ENCODE results near the gene CAP2. TPM values are rescaled to one million over a fixed set of nuclear protein-coding genes. Genes with fewer than 3 reads are reported as not detected.
"Not testable (repeated sequence)": the region's sequence is repeated elsewhere in the genome, so short reads cannot be mapped to it uniquely, and the experiment has no call there.

Gene CAP2
- total RNA-seq, 2 experiments from 2014 or later = not detected

GRCh38 chr6:17506531-17506930 lies 113.1 kb downstream of the CAP2 start:
- no peak for DNase-seq
- Mint-ChIP-seq H3K36me3 (no peaks in the 10 kb centered on the region), H3K9me3 (no peaks in the 10 kb centered on the region), H3K27ac (no peak overlapping the region), H3K4me3 (no peak overlapping the region), H3K4me1 (no peaks in the 10 kb centered on the region), H3K27me3 (peaks cover 5% of the 10 kb centered on the region)

GRCh38 chr6:17506962-17507361 lies 113.6 kb downstream of the CAP2 start:
- Mint-ChIP-seq H3K36me3 (no peaks in the 10 kb centered on the region), H3K27ac (no peak overlapping the region), H3K4me1 (no peaks in the 10 kb centered on the region), H3K9me3 (no peaks in the 10 kb centered on the region), H3K27me3 (peaks cover 8% of the 10 kb centered on the region), H3K4me3 (no peak overlapping the region)
- DNase-seq = no peak

- DNase-seq = no peak
- H3K9me3 Mint-ChIP-seq = no peaks in the 10 kb centered on the region
- peaks cover 8% of the 10 kb centered on the region for H3K27me3 Mint-ChIP-seq
- H3K4me3 Mint-ChIP-seq = no peak overlapping the region
- no peaks in the 10 kb centered on the region for H3K36me3 Mint-ChIP-seq
- no peaks in the 10 kb centered on the region for H3K4me1 Mint-ChIP-seq
- no peak overlapping the region for H3K27ac Mint-ChIP-seq
Observed at GRCh38 chr6:17511084-17511483, 117.7 kb downstream of the CAP2 start.

DNA sequence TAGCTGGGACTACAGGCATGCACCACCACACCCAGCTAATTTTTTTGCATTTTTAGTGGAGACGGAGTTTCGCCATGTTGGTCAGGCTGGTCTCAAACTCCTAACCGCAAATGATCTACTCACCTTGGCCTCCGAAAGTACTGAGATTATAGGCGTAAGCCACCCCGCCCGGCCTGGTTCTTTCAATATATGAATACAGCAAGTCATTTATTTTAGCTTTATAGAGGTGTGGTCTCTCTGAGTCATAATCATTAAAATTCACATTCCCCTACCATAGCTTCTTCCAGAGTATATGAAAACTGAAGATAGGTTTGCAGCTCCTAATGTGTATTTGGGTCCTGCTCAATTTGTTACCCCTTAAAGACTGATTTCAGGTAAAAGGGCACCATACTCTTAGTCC lies 118.2 kb downstream of the CAP2 start:
- Mint-ChIP-seq H3K27ac (no peak overlapping the region), H3K9me3 (no peaks in the 10 kb centered on the region), H3K27me3 (peaks cover 8% of the 10 kb centered on the region), H3K4me1 (no peaks in the 10 kb centered on the region), H3K4me3 (no peak overlapping the region), H3K36me3 (no peaks in the 10 kb centered on the region)
- no peak for DNase-seq

DNA sequence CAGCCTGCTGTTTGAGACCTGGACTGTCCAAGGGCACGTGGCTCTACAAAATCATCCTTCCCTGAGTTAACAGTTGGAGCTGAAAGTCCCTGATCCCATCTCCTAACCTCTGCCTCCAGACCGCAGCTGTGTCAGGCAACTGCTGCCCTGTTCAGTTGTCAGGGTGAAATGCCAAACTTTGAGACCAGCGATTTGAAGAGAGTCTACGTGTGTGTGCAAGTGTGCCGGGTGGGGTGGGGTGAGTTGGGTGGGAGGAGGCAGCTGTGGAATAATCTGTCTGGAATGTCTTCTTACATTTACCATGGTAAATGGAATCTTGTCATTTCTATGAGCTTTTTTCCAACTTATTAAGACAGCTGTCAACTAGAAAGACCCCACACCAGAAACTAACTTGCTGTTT lies 125.7 kb downstream of the CAP2 start:
- Mint-ChIP-seq H3K4me3 (no peak overlapping the region), H3K4me1 (no peaks in the 10 kb centered on the region), H3K27me3 (no peaks in the 10 kb centered on the region), H3K9me3 (no peaks in the 10 kb centered on the region), H3K27ac (no peak overlapping the region), H3K36me3 (no peaks in the 10 kb centered on the region)
- no peak for DNase-seq

DNA sequence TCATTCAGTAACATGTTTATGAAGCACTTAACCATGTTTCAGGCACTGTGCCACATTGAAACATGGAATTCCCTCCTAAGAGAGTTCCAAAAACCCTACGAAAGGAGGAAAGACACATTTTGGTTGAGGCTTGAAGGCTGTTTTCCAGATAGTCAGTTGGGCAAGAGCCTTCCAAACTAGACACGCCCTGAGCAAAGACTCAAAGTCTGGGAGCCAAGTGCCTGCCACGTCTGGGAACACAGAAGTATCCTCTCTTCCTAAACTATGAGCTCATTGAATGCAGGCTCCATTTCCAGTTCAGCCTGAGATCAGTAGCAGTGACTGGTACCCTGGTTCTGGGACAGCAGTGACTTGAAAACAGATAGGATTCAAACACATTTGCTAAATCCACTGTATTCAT lies 132.2 kb downstream of the CAP2 start:
- no peak for DNase-seq
- Mint-ChIP-seq H3K4me1 (no peaks in the 10 kb centered on the region), H3K27me3 (peaks cover 9% of the 10 kb centered on the region), H3K9me3 (no peaks in the 10 kb centered on the region), H3K27ac (no peak overlapping the region), H3K4me3 (no peak overlapping the region), H3K36me3 (no peaks in the 10 kb centered on the region)

GRCh38 chr6:17527076-17527475 lies 133.7 kb downstream of the CAP2 start:
- H3K4me1 Mint-ChIP-seq = no peaks in the 10 kb centered on the region

DNA sequence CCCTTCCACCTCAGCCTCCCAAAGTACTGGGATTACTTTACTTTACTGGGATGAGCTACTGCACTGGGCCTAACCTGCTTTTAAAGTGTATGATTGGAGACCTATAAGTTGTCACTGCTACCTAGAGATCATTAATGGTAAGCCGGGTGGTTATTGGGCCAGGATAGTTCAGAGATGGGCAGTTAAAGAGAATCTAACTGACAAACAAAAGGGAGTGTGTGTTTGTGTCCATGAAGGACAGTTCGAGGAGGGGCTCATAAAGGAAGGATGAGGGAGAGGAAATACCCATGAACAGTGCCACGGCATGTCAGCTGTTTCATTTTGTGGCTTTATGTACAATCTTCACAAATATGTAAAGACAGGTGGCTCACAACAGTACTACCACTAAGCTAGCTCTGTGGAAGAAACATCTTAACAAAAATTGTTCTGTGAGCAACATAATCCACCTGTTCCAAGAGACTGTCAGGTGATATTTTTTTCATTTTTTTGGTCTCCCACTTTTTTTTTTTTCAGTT lies 137.0 kb downstream of the CAP2 start:
- no peak overlapping the region for H3K4me3 Mint-ChIP-seq
- H3K27ac Mint-ChIP-seq = no peak overlapping the region
- no peaks in the 10 kb centered on the region for H3K36me3 Mint-ChIP-seq
- H3K9me3 Mint-ChIP-seq = no peaks in the 10 kb centered on the region
- peaks cover 2% of the 10 kb centered on the region for H3K4me1 Mint-ChIP-seq
- peaks cover 24% of the 10 kb centered on the region for H3K27me3 Mint-ChIP-seq
- no peak for DNase-seq

More at GRCh38 chr6:17527076-17527475, 133.7 kb downstream of the CAP2 start:
- H3K27me3 Mint-ChIP-seq = peaks cover 14% of the 10 kb centered on the region
- H3K9me3 Mint-ChIP-seq = no peaks in the 10 kb centered on the region
- no peak for DNase-seq
- H3K4me3 Mint-ChIP-seq = no peak overlapping the region
- no peaks in the 10 kb centered on the region for H3K36me3 Mint-ChIP-seq
- no peak overlapping the region for H3K27ac Mint-ChIP-seq

- Mint-ChIP-seq H3K36me3 (no peaks in the 10 kb centered on the region), H3K9me3 (no peaks in the 10 kb centered on the region), H3K27me3 (peaks cover 21% of the 10 kb centered on the region), H3K4me3 (no peak overlapping the region), H3K27ac (no peak overlapping the region), H3K4me1 (peaks cover 10% of the 10 kb centered on the region)
- DNase-seq = peak; percentile 39
Observed at GRCh38 chr6:17536586-17536985, 143.2 kb downstream of the CAP2 start.

DNA sequence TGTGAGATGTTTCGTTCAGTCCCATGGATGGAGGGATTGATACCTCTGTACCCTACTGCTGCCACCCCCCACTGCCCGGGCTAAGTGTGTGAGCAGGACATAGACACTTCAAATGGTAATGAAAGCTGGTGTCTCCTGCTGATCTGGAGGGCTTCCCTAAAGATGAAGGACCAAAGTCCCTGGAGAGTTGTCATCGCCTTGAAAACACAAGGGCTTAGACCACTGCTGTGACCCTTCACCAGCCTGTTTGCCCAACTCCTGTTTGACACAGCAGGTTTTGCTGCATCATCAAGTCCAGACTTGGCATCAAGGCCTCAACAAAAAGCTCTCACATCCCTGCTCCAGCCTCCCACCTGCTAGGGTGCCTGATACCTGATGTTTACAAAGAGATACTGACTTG lies 148.8 kb downstream of the CAP2 start:
- H3K36me3 Mint-ChIP-seq = no peaks in the 10 kb centered on the region
- H3K27me3 Mint-ChIP-seq = peaks cover 3% of the 10 kb centered on the region
- no peak overlapping the region for H3K27ac Mint-ChIP-seq
- H3K4me1 Mint-ChIP-seq = no peaks in the 10 kb centered on the region
- no peak overlapping the region for H3K4me3 Mint-ChIP-seq
- DNase-seq = no peak
- H3K9me3 Mint-ChIP-seq = peaks cover 2% of the 10 kb centered on the region

GRCh38 chr6:17545681-17546080 lies 152.3 kb downstream of the CAP2 start:
- H3K4me3 Mint-ChIP-seq, H3K27ac Mint-ChIP-seq, DNase-seq, H3K9me3 Mint-ChIP-seq, H3K4me1 Mint-ChIP-seq, H3K36me3 Mint-ChIP-seq: not testable (repeated sequence)
- H3K27me3 Mint-ChIP-seq = peaks cover 16% of the 10 kb centered on the region

- Mint-ChIP-seq H3K4me1 (no peaks in the 10 kb centered on the region), H3K36me3 (no peaks in the 10 kb centered on the region), H3K27me3 (peaks cover 13% of the 10 kb centered on the region), H3K27ac (no peak overlapping the region), H3K4me3 (no peak overlapping the region), H3K9me3 (no peaks in the 10 kb centered on the region)
- DNase-seq = no peak
Observed at GRCh38 chr6:17551383-17551958, 158.1 kb downstream of the CAP2 start.

DNA sequence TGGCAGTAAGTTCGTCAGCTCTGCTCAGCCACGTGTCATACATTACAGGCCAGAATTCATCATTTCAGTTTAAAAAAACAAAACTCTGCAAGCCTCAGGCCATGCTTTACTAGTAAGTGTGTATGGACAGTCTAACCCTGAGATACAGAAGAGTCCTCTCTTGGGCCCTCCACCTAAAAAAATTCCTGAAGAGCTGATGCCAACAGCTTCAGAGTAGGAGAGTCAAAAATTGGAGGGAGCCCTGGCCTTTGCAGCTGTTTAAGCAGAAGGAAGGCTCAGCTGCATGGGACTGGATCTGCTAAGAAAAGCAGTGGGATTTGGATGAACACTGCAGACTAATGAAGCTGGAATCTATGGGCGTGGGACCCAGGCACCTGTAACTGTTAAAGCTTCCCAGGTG lies 159.5 kb downstream of the CAP2 start:
- DNase-seq = no peak
- peaks cover 7% of the 10 kb centered on the region for H3K27me3 Mint-ChIP-seq

DNA sequence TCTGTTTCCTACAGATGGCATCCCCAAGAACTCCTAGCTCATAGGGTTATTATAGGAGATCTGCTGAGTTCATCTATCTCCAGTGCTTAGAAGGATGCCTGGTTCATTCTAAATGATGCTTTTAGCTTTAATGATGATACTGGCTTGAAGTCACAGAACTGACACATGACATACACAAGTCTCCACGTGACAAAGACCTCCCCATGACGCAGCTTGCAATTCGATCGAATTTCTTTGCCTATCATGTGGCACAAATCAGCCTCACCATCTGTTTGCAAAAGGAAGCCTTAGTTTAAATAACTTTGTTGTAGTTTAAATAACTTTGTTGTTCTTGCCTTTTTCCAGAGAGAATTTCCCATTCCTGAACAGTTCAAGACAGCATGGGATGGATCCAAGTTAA lies 162.6 kb downstream of the CAP2 start:
- H3K27ac Mint-ChIP-seq = no peak overlapping the region
- H3K4me3 Mint-ChIP-seq = no peak overlapping the region
- no peaks in the 10 kb centered on the region for H3K4me1 Mint-ChIP-seq
- H3K9me3 Mint-ChIP-seq = no peaks in the 10 kb centered on the region
- H3K36me3 Mint-ChIP-seq = no peaks in the 10 kb centered on the region
- H3K27me3 Mint-ChIP-seq = no peaks in the 10 kb centered on the region
- DNase-seq = no peak

More for the DNA sequence above, 159.5 kb downstream of the CAP2 start:
- Mint-ChIP-seq H3K27ac (no peak overlapping the region), H3K36me3 (no peaks in the 10 kb centered on the region), H3K4me1 (no peaks in the 10 kb centered on the region), H3K9me3 (no peaks in the 10 kb centered on the region), H3K4me3 (no peak overlapping the region)

DNA sequence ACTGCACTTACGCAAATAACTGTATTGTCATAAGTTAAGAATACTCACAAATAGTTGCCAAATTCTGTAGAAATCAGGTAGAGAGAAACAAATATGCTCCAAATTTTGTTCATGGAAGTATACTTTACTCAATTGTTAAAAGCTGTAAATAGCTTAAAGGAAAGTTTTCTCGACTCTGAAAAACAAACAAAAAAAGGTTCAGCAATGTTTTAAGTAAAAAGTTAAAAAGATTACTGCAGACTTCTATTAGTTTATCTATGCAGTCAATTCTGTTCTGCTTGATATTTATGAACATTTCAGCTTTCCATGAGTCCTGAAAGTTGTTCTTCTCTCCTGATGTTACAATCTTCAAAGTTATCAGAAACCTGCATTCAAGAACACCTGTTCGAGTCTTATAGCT lies 169.2 kb downstream of the CAP2 start:
- Mint-ChIP-seq H3K27me3 (no peaks in the 10 kb centered on the region), H3K27ac (no peak overlapping the region), H3K36me3 (peaks cover 3% of the 10 kb centered on the region), H3K9me3 (peaks cover 16% of the 10 kb centered on the region), H3K4me3 (no peak overlapping the region), H3K4me1 (no peaks in the 10 kb centered on the region)
- DNase-seq = no peak

- no peak for DNase-seq
- Mint-ChIP-seq H3K4me1 (no peaks in the 10 kb centered on the region), H3K27me3 (peaks cover 4% of the 10 kb centered on the region), H3K4me3 (no peak overlapping the region), H3K9me3 (peaks cover 16% of the 10 kb centered on the region), H3K36me3 (peaks cover 3% of the 10 kb centered on the region), H3K27ac (no peak overlapping the region)
Observed at GRCh38 chr6:17565399-17565798, 172.0 kb downstream of the CAP2 start.

All from activated naive CD8-positive, alpha-beta T cell treated with anti-CD3 and anti-CD28 coated beads for 36 hours (primary cell).